Measurements from ENCODE around the gene FAM136A.

The FAM136A gene

GRCh38 chr2:70270323-70270722 is 31.5 kb downstream of the FAM136A start:
- no peak for TF ChIP-seq FOXM1 (IDR thresholded peaks at IDR 0.05; ENCODE audit: borderline replicate concordance, low read depth)
- TF ChIP-seq TCF12 (IDR thresholded peaks at IDR 0.05; ENCODE audit: low read depth): no peak
- TF ChIP-seq TAF1 (IDR thresholded peaks at IDR 0.05; ENCODE audit: low read depth): no peak
- TF ChIP-seq USF1 (IDR thresholded peaks at IDR 0.05): peak; percentile 44; the same call in 1 of the 2 replicates
- no peak for TF ChIP-seq YY1 (IDR thresholded peaks at IDR 0.05; ENCODE audit: low read depth)

- TF ChIP-seq ZBTB7A (IDR thresholded peaks at IDR 0.05; ENCODE audit: low read depth): no peak
- no peak for TF ChIP-seq NFIC (IDR thresholded peaks at IDR 0.05)
- no peak for TF ChIP-seq RAD21 (IDR thresholded peaks at IDR 0.05; ENCODE audit: low read depth)
- no peak for TF ChIP-seq REST (IDR thresholded peaks at IDR 0.05; ENCODE audit: low read depth)
- TF ChIP-seq, protein P1, sequence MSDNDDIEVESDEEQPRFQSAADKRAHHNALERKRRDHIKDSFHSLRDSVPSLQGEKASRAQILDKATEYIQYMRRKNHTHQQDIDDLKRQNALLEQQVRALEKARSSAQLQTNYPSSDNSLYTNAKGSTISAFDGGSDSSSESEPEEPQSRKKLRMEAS (IDR thresholded peaks at IDR 0.05): no peak
- TF ChIP-seq CREB1 (IDR thresholded peaks at IDR 0.05; ENCODE audit: low read depth): no peak
Measured at GRCh38 chr2:70261501-70261900, 40.4 kb downstream of the FAM136A start.

DNA sequence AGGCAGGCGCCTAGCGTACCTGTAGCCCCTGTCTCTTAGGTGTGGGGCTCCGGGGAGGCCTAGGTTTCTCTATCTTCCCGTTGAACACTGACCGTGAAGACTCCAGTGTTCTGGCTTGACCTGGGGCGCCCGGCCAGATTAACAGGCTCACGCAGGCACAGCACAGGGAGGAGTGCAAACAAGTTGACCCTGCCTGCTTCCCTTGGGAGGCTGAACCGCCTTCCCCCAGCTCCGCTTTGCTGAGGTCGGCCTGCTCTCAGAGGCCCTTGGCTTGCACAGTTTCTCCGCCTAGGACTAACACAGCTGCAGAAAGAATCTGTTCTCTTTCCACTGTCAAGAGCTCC is 43.4 kb downstream of the FAM136A start:
- TF ChIP-seq TAF1 (IDR thresholded peaks at IDR 0.05; ENCODE audit: low read depth): no peak
- TF ChIP-seq USF1 (IDR thresholded peaks at IDR 0.05): no peak
- no peak for TF ChIP-seq EP300 (IDR thresholded peaks at IDR 0.05; ENCODE audit: borderline replicate concordance)

GRCh38 chr2:70255637-70256314 is 46.1 kb downstream of the FAM136A start:
- TF ChIP-seq TCF12 (IDR thresholded peaks at IDR 0.05; ENCODE audit: low read depth): no peak
- no peak for TF ChIP-seq YY1 (IDR thresholded peaks at IDR 0.05; ENCODE audit: low read depth)
- no peak for TF ChIP-seq RAD21 (IDR thresholded peaks at IDR 0.05; ENCODE audit: low read depth)
- no peak for TF ChIP-seq TAF1 (IDR thresholded peaks at IDR 0.05; ENCODE audit: low read depth)
- TF ChIP-seq CREB1 (IDR thresholded peaks at IDR 0.05; ENCODE audit: low read depth): no peak
- TF ChIP-seq FOXM1 (IDR thresholded peaks at IDR 0.05; ENCODE audit: borderline replicate concordance, low read depth): no peak

DNA sequence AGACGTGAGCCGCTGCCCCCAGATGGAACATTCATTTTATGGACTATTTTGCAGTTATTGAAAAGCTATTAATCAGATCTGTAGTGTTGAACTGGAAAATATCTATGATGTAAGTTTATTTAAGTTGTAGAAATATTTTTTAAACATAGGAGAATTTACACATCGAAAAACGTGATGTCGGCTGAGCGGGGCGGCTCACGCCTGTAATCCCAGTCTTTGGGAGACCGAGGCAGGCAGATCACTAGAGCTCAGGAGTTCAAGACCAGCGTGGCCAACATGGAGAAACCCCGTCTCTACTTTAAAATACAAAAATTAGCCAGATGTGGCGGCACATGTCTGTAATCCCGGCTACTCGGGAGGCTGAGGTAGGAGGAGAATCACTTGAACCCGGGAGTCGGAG is 51.4 kb downstream of the FAM136A start:
- no peak for TF ChIP-seq CREB1 (IDR thresholded peaks at IDR 0.05; ENCODE audit: low read depth)
- TF ChIP-seq EGR1 (IDR thresholded peaks at IDR 0.05): no peak

DNA sequence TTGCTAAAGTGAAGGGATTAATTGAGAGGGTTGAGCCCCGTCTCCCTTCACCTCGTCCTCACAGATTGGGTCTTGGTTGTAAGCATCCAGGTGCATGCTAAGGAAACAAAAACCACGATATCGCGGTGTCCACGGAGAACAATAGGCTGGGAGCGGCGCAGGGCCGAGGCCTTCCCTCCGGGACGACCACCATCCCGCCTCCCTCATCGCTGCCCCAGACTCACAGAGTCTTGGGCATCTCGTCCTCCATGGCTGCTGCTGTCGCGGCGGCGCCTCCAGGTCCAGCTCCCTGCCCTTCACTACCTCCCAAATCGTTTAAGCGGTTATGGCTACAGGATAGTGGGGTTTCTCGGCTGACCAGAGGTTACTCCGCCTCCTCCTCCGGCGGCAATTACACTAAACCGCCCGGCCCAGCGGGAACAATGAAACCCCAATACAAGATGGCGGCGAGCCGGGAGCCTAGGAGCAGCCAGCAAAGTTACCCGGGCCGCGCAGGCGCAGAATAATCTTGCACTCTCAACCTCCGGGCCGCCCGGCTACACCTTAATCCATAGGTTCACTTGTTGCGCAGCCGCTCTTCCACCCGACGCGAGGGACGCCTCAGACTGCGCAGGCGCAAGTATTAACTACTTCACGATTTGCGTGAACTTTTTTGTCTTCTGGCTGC is 53.6 kb downstream of the FAM136A start, which contains the start of gene TIA1:
TSS of gene TIA1 (minus strand) at position 448 of the 667 bp plus-strand sequence. CDS start at position 250, 198 bp downstream.
- 0 out of 2 replicates have a peak, but pooled peaks have one; percentile 20 for TF ChIP-seq EP300 (IDR thresholded peaks at IDR 0.05; ENCODE audit: borderline replicate concordance)
- no peak for TF ChIP-seq USF1 (IDR thresholded peaks at IDR 0.05)
- TF ChIP-seq REST (IDR thresholded peaks at IDR 0.05; ENCODE audit: low read depth): no peak
- TF ChIP-seq EGR1 (IDR thresholded peaks at IDR 0.05): 0 out of 2 replicates have a peak, but pooled peaks have one; percentile 23
- peak; percentile 64; the same call in 1 of the 2 replicates for TF ChIP-seq ZBTB7A (IDR thresholded peaks at IDR 0.05; ENCODE audit: low read depth)
- peak; percentile 19; the same call in 1 of the 2 replicates for TF ChIP-seq TEAD4 (IDR thresholded peaks at IDR 0.05)
- TF ChIP-seq TAF1 (IDR thresholded peaks at IDR 0.05; ENCODE audit: low read depth): peak; percentile 89
- TF ChIP-seq CEBPB (IDR thresholded peaks at IDR 0.05): no peak
- TF ChIP-seq NFIC (IDR thresholded peaks at IDR 0.05): no peak
- TF ChIP-seq, protein P1 (IDR thresholded peaks at IDR 0.05): peak; percentile 65
- no peak for TF ChIP-seq CREB1 (IDR thresholded peaks at IDR 0.05; ENCODE audit: low read depth)
- peak; percentile 44; the same call in 1 of the 2 replicates for TF ChIP-seq TCF12 (IDR thresholded peaks at IDR 0.05; ENCODE audit: low read depth)
- TF ChIP-seq YY1 (IDR thresholded peaks at IDR 0.05; ENCODE audit: low read depth): peak; percentile 93

Measured in Ishikawa (cell line).